Large intestine (tissue), 3 donors: Measurements from ENCODE around the gene CDAN1. TPM values are rescaled to one million over a fixed set of nuclear protein-coding genes. Genes with fewer than 3 reads are reported as not detected.

Experiments used
- DNase-seq, 2 donors: peaks; one replicate each; pipeline versions ENCODE4 v3.0.0 to v3.0.0-alpha.2; 2013
- H3K27ac ChIP-seq: one replicate; pipeline ENCODE4 v1.5.1; 2013; ENCODE audit warnings: low read length
- H3K27me3 ChIP-seq: 2 replicates; pipeline ENCODE4 v1.6.1; 2013; ENCODE audit warnings: low read length; ENCODE audit not compliant: control insufficient read depth, insufficient read depth
- H3K36me3 ChIP-seq: 2 replicates; pipeline ENCODE4 v1.6.1; 2013; ENCODE audit warnings: low read length; ENCODE audit not compliant: control insufficient read depth, insufficient read depth
- H3K4me1 ChIP-seq: one replicate; pipeline ENCODE4 v1.6.1; 2013; ENCODE audit warnings: low read length; ENCODE audit not compliant: control insufficient read depth, insufficient read depth
- H3K4me3 ChIP-seq: one replicate; pipeline ENCODE4 v1.5.1; 2013; ENCODE audit warnings: low read length
- H3K9me3 ChIP-seq: one replicate; pipeline ENCODE4 v1.6.1; 2013; ENCODE audit warnings: mild to moderate bottlenecking, low read depth, low read length, moderate library complexity; ENCODE audit not compliant: control insufficient read depth
- WGBS: methylation state at CpG from one replicate; pipeline ENCODE4 v1.1.5; 2013; ENCODE audit warnings: low lambda C conversion rate; ENCODE audit not compliant: insufficient coverage; 5-methylcytosine and 5-hydroxymethylcytosine counted together
- polyA plus RNA-seq: library from polyadenylated mRNA; unstranded; fragments of 120-200 nt; gene quantifications from one replicate; pipeline ENCODE4 v1.2.1, GENCODE V29; 2013

CDAN1 gene
- polyA plus RNA-seq, 1 donor, result 18.0 TPM

DNA sequence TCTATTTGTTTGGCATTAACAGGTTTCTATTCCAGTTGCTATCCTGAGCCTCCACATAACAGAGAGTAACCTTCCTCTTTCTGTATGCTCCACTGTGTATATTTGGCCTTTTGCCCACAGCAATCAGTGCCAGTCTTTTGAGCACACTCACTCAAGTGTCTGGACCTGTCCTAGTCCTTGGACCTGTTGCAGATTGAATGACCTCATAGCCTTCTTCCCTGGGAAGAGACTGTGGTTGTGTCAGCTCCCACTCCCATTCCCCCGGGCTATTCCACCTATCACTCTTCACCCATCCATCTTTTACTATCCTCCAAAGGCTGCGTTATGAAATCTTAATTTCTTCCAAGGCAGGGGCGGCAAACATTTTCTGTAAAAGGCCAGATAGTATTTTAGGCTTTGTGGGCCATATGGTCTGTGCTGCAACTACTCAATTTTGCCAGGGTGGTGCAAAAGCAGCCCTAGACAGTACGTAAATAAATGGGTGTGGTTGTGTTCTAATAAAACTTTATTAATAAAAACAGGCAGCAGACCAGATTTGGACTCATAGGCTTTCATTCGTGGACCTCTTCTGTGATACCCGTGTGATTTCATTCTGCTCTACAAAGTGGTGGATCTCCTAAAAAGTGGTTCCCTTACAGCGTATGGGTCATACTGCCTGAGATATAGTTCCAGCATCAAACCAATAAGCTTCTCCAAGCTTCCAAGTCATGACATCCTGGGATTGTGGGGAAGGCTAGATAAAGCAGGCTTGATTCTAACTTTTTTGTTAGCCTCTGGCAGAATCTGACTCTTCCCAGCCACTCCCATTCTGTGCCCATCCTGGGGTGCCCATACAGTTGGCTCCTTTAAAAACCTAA, 57.4 kb downstream of the CDAN1 start:
- Histone ChIP-seq H3K27ac (no peak overlapping the region), H3K9me3 (no peaks in the 10 kb centered on the region), H3K4me3 (no peak overlapping the region), H3K27me3 (no peaks in the 10 kb centered on the region), H3K36me3 (peaks cover 47% of the 10 kb centered on the region), H3K4me1 (no peaks in the 10 kb centered on the region)
- no peak for DNase-seq
- no CpG with 5 or more reads among the region's 7 CpGs for WGBS

DNA sequence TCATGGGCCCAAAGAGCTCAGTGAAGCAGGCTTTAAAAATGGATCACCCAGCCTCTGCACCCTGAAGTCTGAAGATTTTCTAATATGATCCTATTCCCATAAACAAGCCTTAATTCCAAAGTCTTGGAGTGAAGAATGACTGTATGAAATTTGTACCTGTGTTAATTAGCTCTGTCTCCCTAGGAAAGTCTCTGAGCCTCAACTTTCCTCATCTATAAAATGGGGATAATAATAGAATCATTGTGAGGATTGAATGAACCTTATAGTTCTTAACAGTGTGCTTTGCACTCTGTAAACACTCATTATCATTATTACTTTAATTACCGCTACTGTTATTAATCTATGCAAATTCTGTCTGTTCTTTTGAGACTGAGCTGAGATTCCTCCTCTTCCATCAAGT, 61.9 kb downstream of the CDAN1 start:
- H3K27me3 ChIP-seq, result no peaks in the 10 kb centered on the region
- 100% methylated on average over 1 of the region's 1 CpG for WGBS
- DNase-seq, result no peak
- H3K36me3 ChIP-seq, result peaks cover 30% of the 10 kb centered on the region
- no peak overlapping the region for H3K27ac ChIP-seq
- H3K4me3 ChIP-seq, result no peak overlapping the region
- no peaks in the 10 kb centered on the region for H3K4me1 ChIP-seq
- H3K9me3 ChIP-seq, result no peaks in the 10 kb centered on the region

DNA sequence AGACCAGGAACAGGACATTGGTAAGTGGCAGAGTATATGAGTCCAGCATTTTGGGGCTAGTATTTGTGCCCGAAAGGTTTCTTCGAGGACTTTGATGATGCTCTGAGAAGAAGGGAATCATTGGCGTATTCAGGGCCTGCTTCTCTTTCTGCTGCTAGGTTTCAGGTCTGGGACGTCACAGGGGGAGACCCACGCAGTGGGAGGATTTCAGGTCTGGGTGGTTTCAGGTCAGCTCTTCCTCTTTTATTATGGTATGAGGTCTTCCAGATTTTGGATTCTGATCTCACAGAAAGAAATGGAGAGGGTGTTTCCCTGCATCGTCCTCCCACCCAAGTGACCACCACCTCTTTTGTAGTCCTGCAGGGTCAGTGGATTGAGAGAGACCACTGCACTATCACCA, 62.5 kb downstream of the CDAN1 start:
- Histone ChIP-seq H3K27ac (no peak overlapping the region), H3K36me3 (peaks cover 26% of the 10 kb centered on the region), H3K27me3 (no peaks in the 10 kb centered on the region), H3K4me3 (no peak overlapping the region), H3K9me3 (no peaks in the 10 kb centered on the region), H3K4me1 (no peaks in the 10 kb centered on the region)
- no peak for DNase-seq
- WGBS, result no CpG with 5 or more reads among the region's 6 CpGs

Other genes starting within 250 kb of the CDAN1 start
- 28.8 TPM for gene ZNF106, start 246.0 kb downstream of the CDAN1 start, polyA plus RNA-seq
- gene SNAP23, start 241.5 kb downstream of the CDAN1 start, polyA plus RNA-seq, result 146 TPM
- 22.2 TPM for gene LRRC57, start 188.3 kb downstream of the CDAN1 start, polyA plus RNA-seq
- 16.5 TPM for gene HAUS2, start 188.3 kb downstream of the CDAN1 start, polyA plus RNA-seq
- 10.3 TPM for gene STARD9, start 161.5 kb downstream of the CDAN1 start, polyA plus RNA-seq
- 7.2 TPM for gene TTBK2, start 183.7 kb upstream of the CDAN1 start, polyA plus RNA-seq